Transverse colon (tissue), 3 donors: ENCODE results near the gene GLIS1.

Source experiments
- CTCF ChIP-seq, 5 experiments: fragments of 200-600 bp in 3 of 5; fragments of 450-650 bp in 2 of 5; sonication (generic) in 3 of 5; IDR thresholded peaks; 1 replicate in 2 of 5; 2 replicates in 3 of 5; pipeline ENCODE4 v1.5.1; 2016 to 2017; ENCODE audit warnings: antibody characterized with exemption in 5 of 5, inconsistent platforms in 3 of 5, mild to moderate bottlenecking in 2 of 5, moderate library complexity in 1 of 5
- EP300 ChIP-seq: sonication (generic); formaldehyde crosslinking; IDR thresholded peaks from one replicate; pipeline ENCODE4 v1.6.1; 2017; ENCODE audit warnings: antibody characterized with exemption, low read depth
- POLR2A ChIP-seq: fragments of 450-650 bp; IDR thresholded peaks from one replicate; pipeline ENCODE4 v1.6.1; 2016; ENCODE audit warnings: antibody characterized with exemption, mild to moderate bottlenecking, moderate library complexity

GRCh38 chr1:53562981-53563379 lies 176.0 kb downstream of the GLIS1 start:
- no peak for TF ChIP-seq CTCF (IDR thresholded peaks at IDR 0.05)
- TF ChIP-seq EP300: no peak
- TF ChIP-seq POLR2A: no peak
